ENCODE measurements around the gene RTN4IP1. TPM values are rescaled to one million over a fixed set of nuclear protein-coding genes. Genes with fewer than 3 reads are reported as not detected.
"Not testable (repeated sequence)": the region's sequence is repeated elsewhere in the genome, so short reads cannot be mapped to it uniquely, and the experiment has no call there.

The RTN4IP1 gene
- total RNA-seq, 1 donor from 2014 or later, result 7.6 TPM

DNA sequence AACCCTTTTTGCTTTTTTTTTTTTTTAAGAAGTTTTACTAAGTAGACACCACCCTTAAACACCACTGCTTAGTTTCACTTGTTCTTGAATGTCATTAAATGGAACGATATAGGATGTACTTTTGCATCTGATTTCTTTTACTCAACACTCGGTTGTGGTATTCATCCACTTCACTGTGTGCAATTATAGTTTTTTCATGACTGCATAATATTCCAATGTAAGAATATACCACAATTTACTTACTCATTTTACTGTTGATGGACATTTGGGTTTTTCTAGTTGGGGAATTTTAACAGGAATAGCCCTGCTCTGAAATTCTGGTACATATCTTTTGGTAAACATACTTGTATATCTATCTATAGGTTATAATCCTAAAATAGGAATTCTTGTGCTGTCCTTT lies 29.9 kb downstream of the RTN4IP1 start:
- Histone ChIP-seq H3K36me3 (ENCODE audit: control insufficient read depth, insufficient read depth, low read length) (no peaks in the 10 kb centered on the region), H3K4me3 (ENCODE audit: low read depth, low read length) (no peak overlapping the region), H3K27me3 (ENCODE audit: control insufficient read depth, insufficient read depth, low read length) (no peaks in the 10 kb centered on the region)
- DNase-seq (ENCODE audit: low read depth) (no peak), FAIRE-seq (no peak)
- TF ChIP-seq, protein P1, sequence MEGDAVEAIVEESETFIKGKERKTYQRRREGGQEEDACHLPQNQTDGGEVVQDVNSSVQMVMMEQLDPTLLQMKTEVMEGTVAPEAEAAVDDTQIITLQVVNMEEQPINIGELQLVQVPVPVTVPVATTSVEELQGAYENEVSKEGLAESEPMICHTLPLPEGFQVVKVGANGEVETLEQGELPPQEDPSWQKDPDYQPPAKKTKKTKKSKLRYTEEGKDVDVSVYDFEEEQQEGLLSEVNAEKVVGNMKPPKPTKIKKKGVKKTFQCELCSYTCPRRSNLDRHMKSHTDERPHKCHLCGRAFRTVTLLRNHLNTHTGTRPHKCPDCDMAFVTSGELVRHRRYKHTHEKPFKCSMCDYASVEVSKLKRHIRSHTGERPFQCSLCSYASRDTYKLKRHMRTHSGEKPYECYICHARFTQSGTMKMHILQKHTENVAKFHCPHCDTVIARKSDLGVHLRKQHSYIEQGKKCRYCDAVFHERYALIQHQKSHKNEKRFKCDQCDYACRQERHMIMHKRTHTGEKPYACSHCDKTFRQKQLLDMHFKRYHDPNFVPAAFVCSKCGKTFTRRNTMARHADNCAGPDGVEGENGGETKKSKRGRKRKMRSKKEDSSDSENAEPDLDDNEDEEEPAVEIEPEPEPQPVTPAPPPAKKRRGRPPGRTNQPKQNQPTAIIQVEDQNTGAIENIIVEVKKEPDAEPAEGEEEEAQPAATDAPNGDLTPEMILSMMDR (IDR thresholded peaks at IDR 0.05; ENCODE audit: insufficient read depth, low read length, severe bottlenecking), result no peak

DNA sequence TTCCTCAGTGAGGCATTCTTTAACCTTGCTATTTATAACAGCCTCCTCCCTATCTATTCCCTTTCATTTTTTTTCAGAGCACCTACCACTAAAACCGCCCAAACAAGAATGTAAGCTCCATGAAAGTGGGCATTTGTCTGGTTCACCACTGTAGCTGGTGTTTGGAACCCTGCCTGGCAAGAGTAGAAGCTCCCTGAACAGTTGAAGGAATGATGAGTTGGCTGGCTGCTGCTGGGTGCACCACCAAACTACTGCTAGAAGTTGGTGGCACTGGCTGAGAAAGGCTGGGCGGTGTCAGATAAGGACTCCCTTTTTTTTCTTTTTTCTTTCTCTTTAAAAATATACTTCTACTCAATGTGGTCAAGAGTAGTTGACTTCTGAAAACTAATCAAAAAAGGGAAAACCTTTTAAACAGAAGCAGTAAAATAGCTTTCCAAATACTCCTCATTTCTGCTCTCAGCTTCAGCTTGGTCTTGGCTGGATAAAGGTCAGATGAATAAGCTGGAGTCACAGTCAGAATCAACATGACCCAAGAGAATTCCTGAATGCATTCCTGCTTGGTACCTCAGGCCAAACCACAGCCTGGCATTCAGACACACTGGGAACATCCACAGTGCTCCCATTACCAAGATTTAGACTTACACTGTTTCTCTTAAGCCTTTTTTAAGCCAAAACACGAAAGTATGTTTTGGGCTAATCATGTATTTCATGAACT lies 38.0 kb downstream of the RTN4IP1 start:
- Histone ChIP-seq H3K4me3 (ENCODE audit: low read depth, low read length) (no peak overlapping the region), H3K27me3 (ENCODE audit: control insufficient read depth, insufficient read depth, low read length) (no peaks in the 10 kb centered on the region), H3K36me3 (ENCODE audit: control insufficient read depth, insufficient read depth, low read length) (peaks cover 1% of the 10 kb centered on the region)
- TF ChIP-seq, protein P1 (IDR thresholded peaks at IDR 0.05; ENCODE audit: insufficient read depth, low read length, severe bottlenecking), result no peak
- FAIRE-seq (peak; percentile 28), DNase-seq (ENCODE audit: low read depth) (peak; percentile 78)

DNA sequence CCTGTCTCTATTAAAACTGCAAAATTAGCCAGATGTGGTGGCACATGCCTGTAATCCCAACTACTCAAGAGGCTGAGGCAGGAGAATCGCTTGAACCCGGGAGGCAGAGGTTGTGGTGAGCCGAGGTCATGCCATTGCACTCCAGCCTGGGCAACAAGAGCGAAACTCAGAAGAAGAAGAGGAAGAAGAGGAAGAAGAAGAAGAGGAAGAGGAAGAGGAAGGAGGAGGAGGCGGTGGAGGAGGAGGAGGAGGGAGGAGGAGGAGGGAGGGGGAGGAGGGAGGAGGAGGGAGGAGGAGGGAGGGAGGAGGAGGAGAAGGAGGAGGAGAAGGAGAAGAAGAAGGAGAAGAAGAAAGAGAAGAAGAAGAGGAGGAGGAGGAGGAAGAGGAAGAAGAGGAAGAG lies 40.4 kb downstream of the RTN4IP1 start:
- not testable (repeated sequence) for H3K36me3 ChIP-seq (ENCODE audit: control insufficient read depth, insufficient read depth, low read length); H3K27me3 ChIP-seq (ENCODE audit: control insufficient read depth, insufficient read depth, low read length); FAIRE-seq; DNase-seq (ENCODE audit: low read depth); H3K4me3 ChIP-seq (ENCODE audit: low read depth, low read length)

DNA sequence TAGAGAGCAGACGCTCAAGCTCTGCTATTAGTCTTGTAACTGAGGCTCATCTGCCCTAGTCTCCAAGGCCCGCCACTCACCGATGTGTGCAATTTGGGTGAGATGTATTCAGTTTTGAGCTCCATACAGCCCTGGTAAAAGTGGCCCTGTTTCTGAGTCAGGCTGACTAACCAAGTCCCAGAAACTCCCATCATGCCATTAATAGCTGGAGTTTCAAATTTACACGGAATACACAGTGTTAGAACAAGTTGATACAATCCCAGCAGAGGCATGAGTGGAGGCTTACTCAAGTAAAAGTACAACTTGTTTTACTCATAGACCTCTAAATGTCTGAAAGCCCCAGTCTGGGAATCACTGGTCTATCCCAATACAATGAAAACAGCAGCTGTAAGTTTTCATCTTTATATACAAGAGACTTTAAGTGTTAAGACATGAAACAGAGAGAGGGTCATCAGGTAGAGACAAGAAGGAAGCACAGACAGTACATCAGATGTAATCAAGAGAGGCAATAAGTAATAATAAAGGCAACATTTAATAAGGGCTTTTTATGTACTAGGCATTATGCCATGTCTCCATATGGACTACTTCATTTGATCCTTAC lies 42.4 kb downstream of the RTN4IP1 start:
- DNase-seq (ENCODE audit: low read depth) (peak; percentile 96), FAIRE-seq (no peak)
- Histone ChIP-seq H3K36me3 (ENCODE audit: control insufficient read depth, insufficient read depth, low read length) (peaks cover 4% of the 10 kb centered on the region), H3K27me3 (ENCODE audit: control insufficient read depth, insufficient read depth, low read length) (no peaks in the 10 kb centered on the region), H3K4me3 (ENCODE audit: low read depth, low read length) (no peak overlapping the region)
- TF ChIP-seq, protein P1 (IDR thresholded peaks at IDR 0.05; ENCODE audit: insufficient read depth, low read length, severe bottlenecking), result no peak

DNA sequence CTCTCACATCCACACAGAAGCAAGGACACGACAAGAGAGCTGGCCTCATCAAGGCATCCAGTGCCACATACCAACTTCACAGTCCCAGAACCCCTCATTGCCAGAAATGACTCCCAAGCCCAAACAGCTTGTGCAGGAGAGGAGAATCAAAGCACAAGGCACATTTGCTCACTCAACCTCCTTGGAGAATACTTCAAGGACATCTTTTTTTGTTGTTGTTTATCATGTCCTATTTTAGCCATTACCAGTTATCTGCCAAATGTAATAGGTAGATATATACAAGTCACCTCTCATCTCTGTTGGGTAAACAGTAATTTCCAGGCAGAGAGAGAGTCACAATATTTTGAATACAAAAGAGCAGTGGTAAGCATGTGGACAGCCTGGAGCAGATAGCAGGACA lies 47.8 kb downstream of the RTN4IP1 start:
- TF ChIP-seq, protein P1 (IDR thresholded peaks at IDR 0.05; ENCODE audit: insufficient read depth, low read length, severe bottlenecking), result no peak
- H3K27me3 ChIP-seq (ENCODE audit: control insufficient read depth, insufficient read depth, low read length), result no peaks in the 10 kb centered on the region
- no peak overlapping the region for H3K4me3 ChIP-seq (ENCODE audit: low read depth, low read length)
- H3K36me3 ChIP-seq (ENCODE audit: control insufficient read depth, insufficient read depth, low read length), result peaks cover 3% of the 10 kb centered on the region
- FAIRE-seq (no peak), DNase-seq (ENCODE audit: low read depth) (no peak)

DNA sequence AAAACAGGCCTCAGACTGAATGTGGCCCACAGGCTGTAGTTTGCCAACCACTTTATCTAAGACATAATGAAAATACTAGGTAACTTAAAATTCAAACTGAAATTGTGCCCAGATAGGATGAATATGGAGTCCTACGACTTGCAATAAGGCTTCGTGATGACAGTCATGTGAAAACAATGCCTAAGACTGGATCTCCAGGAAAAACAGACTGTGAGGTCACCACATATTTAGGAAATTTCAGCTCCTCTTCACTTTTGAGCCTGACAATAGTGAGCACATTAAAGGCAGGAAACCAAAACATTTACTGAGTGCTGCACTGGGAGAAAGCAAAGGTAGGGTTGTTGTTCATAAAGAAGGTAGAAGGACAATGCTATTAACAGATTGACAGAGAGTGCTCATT lies 50.0 kb downstream of the RTN4IP1 start:
- DNase-seq (ENCODE audit: low read depth) (no peak), FAIRE-seq (no peak)
- Histone ChIP-seq H3K36me3 (ENCODE audit: control insufficient read depth, insufficient read depth, low read length) (peaks cover 3% of the 10 kb centered on the region), H3K27me3 (ENCODE audit: control insufficient read depth, insufficient read depth, low read length) (no peaks in the 10 kb centered on the region), H3K4me3 (ENCODE audit: low read depth, low read length) (no peak overlapping the region)
- TF ChIP-seq, protein P1 (IDR thresholded peaks at IDR 0.05; ENCODE audit: insufficient read depth, low read length, severe bottlenecking), result no peak
